ENCODE measurements around the gene ERLEC1.

Gene ERLEC1

GRCh38 chr2:53863538-53864227, 76.8 kb downstream of the ERLEC1 start:
- Histone ChIP-seq H3K9me3 (ENCODE audit: insufficient read depth, low read length, severe bottlenecking) (no peaks in the 10 kb centered on the region), H3K4me1 (ENCODE audit: insufficient read depth, low read length) (no peaks in the 10 kb centered on the region), H4K20me1 (ENCODE audit: insufficient read depth, low read length) (no peaks in the 10 kb centered on the region), H3K79me2 (ENCODE audit: insufficient read depth, low read length) (no peaks in the 10 kb centered on the region), H2AFZ (ENCODE audit: low read depth, low read length) (no peak overlapping the region), H3K9ac (ENCODE audit: low read depth, low read length) (no peak overlapping the region), H3K27ac (ENCODE audit: low read length) (no peak overlapping the region), H3K36me3 (ENCODE audit: insufficient read depth, low read length) (peaks cover 57% of the 10 kb centered on the region), H3K4me2 (ENCODE audit: insufficient read depth, low read length) (no peak overlapping the region), H3K27me3 (ENCODE audit: insufficient read depth, low read length, poor library complexity) (no peaks in the 10 kb centered on the region), H3K4me3 (ENCODE audit: low read depth in 1 of 2, low read length in 2 of 2) (no peak overlapping the region)
- ATAC-seq (ENCODE audit: insufficient read depth, low read depth): no peak
- DNase-seq: no peak
- TF ChIP-seq, protein P1, sequence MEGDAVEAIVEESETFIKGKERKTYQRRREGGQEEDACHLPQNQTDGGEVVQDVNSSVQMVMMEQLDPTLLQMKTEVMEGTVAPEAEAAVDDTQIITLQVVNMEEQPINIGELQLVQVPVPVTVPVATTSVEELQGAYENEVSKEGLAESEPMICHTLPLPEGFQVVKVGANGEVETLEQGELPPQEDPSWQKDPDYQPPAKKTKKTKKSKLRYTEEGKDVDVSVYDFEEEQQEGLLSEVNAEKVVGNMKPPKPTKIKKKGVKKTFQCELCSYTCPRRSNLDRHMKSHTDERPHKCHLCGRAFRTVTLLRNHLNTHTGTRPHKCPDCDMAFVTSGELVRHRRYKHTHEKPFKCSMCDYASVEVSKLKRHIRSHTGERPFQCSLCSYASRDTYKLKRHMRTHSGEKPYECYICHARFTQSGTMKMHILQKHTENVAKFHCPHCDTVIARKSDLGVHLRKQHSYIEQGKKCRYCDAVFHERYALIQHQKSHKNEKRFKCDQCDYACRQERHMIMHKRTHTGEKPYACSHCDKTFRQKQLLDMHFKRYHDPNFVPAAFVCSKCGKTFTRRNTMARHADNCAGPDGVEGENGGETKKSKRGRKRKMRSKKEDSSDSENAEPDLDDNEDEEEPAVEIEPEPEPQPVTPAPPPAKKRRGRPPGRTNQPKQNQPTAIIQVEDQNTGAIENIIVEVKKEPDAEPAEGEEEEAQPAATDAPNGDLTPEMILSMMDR (IDR thresholded peaks at IDR 0.05; ENCODE audit: borderline replicate concordance, extremely low read depth, low read length, poor library complexity, severe bottlenecking): no peak
- no peak for TF ChIP-seq EZH2 (IDR thresholded peaks at IDR 0.05; ENCODE audit: borderline replicate concordance, low read depth, low read length, severe bottlenecking)

DNA sequence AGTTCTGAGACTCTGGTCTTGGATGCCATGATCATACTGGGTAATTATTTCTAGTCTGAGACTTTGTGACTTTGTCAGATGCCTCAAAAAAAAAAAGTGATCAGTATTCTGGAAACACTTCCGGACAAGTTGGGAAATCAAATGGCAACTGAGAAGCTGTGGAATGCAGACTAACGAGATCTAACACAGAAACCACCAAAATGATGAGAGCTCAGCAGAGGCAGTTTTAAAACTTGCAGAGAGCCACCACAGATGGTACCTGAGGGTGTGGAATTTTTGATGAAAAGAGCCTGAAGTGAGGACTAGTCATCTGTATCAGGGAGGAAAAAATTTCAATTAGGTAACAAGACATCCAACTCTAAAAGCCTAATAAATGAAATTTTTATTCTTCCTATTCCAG, 78.4 kb downstream of the ERLEC1 start:
- ATAC-seq (ENCODE audit: insufficient read depth, low read depth) (no peak), DNase-seq (no peak)
- no peak overlapping the region for H3K4me3 ChIP-seq (ENCODE audit: low read depth in 1 of 2, low read length in 2 of 2)
- no peak for TF ChIP-seq EZH2 (IDR thresholded peaks at IDR 0.05; ENCODE audit: borderline replicate concordance, low read depth, low read length, severe bottlenecking)
- TF ChIP-seq, protein P1 (IDR thresholded peaks at IDR 0.05; ENCODE audit: borderline replicate concordance, extremely low read depth, low read length, poor library complexity, severe bottlenecking): no peak
- no peak overlapping the region for H2AFZ ChIP-seq (ENCODE audit: low read depth, low read length)
- H3K4me2 ChIP-seq (ENCODE audit: insufficient read depth, low read length): no peak overlapping the region
- peaks cover 69% of the 10 kb centered on the region for H3K36me3 ChIP-seq (ENCODE audit: insufficient read depth, low read length)
- H3K27ac ChIP-seq (ENCODE audit: low read length): no peak overlapping the region
- no peaks in the 10 kb centered on the region for H3K9me3 ChIP-seq (ENCODE audit: insufficient read depth, low read length, severe bottlenecking)
- no peak overlapping the region for H3K9ac ChIP-seq (ENCODE audit: low read depth, low read length)
- H3K27me3 ChIP-seq (ENCODE audit: insufficient read depth, low read length, poor library complexity): no peaks in the 10 kb centered on the region
- H3K79me2 ChIP-seq (ENCODE audit: insufficient read depth, low read length): no peaks in the 10 kb centered on the region
- H4K20me1 ChIP-seq (ENCODE audit: insufficient read depth, low read length): no peaks in the 10 kb centered on the region
- H3K4me1 ChIP-seq (ENCODE audit: insufficient read depth, low read length): no peaks in the 10 kb centered on the region

DNA sequence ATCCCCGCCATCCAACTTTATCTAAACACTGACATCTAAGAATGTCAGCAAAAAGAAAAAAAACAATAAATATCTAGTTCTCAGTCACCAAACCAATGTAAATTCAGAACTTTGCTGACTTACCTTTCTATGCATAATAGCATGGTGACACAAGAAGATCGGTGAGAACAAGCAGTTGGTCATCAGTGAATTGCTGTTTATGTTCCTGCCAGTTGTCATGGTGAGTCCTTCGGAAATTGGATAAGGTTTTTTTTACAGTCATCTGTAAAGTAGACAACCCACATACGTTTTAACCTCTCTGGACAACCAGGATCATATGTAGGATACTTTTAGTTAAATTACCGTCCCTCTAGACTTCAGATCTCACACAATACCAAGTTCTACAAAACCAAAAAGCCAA, 79.1 kb downstream of the ERLEC1 start:
- no peak overlapping the region for H3K4me2 ChIP-seq (ENCODE audit: insufficient read depth, low read length)
- DNase-seq (no peak), ATAC-seq (ENCODE audit: insufficient read depth, low read depth) (no peak)
- no peaks in the 10 kb centered on the region for H3K79me2 ChIP-seq (ENCODE audit: insufficient read depth, low read length)
- no peaks in the 10 kb centered on the region for H4K20me1 ChIP-seq (ENCODE audit: insufficient read depth, low read length)
- TF ChIP-seq, protein P1 (IDR thresholded peaks at IDR 0.05; ENCODE audit: borderline replicate concordance, extremely low read depth, low read length, poor library complexity, severe bottlenecking): no peak
- no peak for TF ChIP-seq EZH2 (IDR thresholded peaks at IDR 0.05; ENCODE audit: borderline replicate concordance, low read depth, low read length, severe bottlenecking)
- H3K36me3 ChIP-seq (ENCODE audit: insufficient read depth, low read length): peaks cover 67% of the 10 kb centered on the region
- no peaks in the 10 kb centered on the region for H3K9me3 ChIP-seq (ENCODE audit: insufficient read depth, low read length, severe bottlenecking)
- no peaks in the 10 kb centered on the region for H3K27me3 ChIP-seq (ENCODE audit: insufficient read depth, low read length, poor library complexity)
- no peaks in the 10 kb centered on the region for H3K4me1 ChIP-seq (ENCODE audit: insufficient read depth, low read length)
- no peak overlapping the region for H3K27ac ChIP-seq (ENCODE audit: low read length)
- H3K4me3 ChIP-seq (ENCODE audit: low read depth in 1 of 2, low read length in 2 of 2): no peak overlapping the region
- no peak overlapping the region for H3K9ac ChIP-seq (ENCODE audit: low read depth, low read length)
- H2AFZ ChIP-seq (ENCODE audit: low read depth, low read length): no peak overlapping the region
